AG04450 (cell line): Measurements from ENCODE around the gene KCNK4. TPM values are rescaled to one million over a fixed set of nuclear protein-coding genes. Genes with fewer than 3 reads are reported as not detected.

Source experiments
- CTCF ChIA-PET: fragments of 300-600, 350-600 bp; formaldehyde crosslinking; extraction: SDS; loops from one replicate; lab custom pipeline; 2022; ENCODE audit warnings: antibody characterized with exemption, inconsistent platforms; lab: Charles Lee
- POLR2A ChIA-PET: fragments of 350-600 bp; formaldehyde crosslinking; extraction: SDS; loops from one replicate; lab custom pipeline; 2021; ENCODE audit warnings: antibody characterized with exemption, inconsistent platforms; lab: Yijun Ruan, JAX
- DNase-seq: peaks from one replicate; pipeline ENCODE4 v3.0.0-alpha.2; 2011; ENCODE audit warnings: low read depth, low spot score
- H3K27ac ChIP-seq: one replicate; pipeline ENCODE4 v1.5.1; 2012; ENCODE audit warnings: low read depth, low read length, control low read depth
- H3K27me3 ChIP-seq: one replicate; pipeline ENCODE4 v1.6.0; 2012; ENCODE audit warnings: low read length; ENCODE audit not compliant: control insufficient read depth, insufficient read depth
- H3K4me3 ChIP-seq: 2 replicates; pipeline ENCODE4 v1.5.1; 2011; ENCODE audit warnings: mild to moderate bottlenecking, low read depth, low read length, control low read depth
- H3K9me3 ChIP-seq: 2 replicates; pipeline ENCODE4 v1.5.1; 2012; ENCODE audit warnings: low read length; ENCODE audit not compliant: control insufficient read depth, insufficient read depth
- polyA plus RNA-seq: library from polyadenylated mRNA; depleted of rRNA; stranded (reverse); fragments of >200 nt; gene quantifications from 2 replicates; pipeline ENCODE4 v1.2.3, GENCODE V29; 2011
- TF ChIP-seq, protein P1 (sequence below): IDR thresholded peaks from 2 replicates; pipeline ENCODE4 v1.5.1; 2011; ENCODE audit warnings: low read depth, low read length, control low read depth, inconsistent platforms

KCNK4 gene
- polyA plus RNA-seq, 1 experiment = not detected

DNA sequence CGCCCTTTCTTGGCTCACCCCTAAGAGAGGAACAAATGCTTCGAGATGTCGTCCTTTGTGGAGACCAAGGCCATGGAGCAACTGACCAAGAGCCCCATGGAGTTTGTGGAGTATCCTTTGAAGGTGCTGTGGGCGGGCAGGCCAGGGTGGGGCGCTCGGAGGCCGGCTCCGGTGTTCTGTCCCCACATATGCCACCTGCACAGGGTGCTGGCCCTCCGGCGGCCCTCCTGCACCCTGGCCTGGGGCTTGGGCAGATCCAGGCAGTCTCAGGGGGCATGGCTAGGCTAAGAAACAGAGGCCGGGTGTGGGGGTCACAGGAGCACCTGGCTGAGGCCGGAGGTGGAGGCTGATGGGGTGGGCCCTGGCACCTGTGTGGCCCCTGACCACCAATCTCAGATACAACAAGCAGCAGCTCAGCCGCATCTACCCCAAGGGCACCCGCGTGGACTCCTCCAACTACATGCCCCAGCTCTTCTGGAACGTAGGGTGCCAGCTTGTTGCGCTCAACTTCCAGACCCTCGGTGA lies 29.5 kb upstream of the KCNK4 start:
- TF ChIP-seq, protein P1, sequence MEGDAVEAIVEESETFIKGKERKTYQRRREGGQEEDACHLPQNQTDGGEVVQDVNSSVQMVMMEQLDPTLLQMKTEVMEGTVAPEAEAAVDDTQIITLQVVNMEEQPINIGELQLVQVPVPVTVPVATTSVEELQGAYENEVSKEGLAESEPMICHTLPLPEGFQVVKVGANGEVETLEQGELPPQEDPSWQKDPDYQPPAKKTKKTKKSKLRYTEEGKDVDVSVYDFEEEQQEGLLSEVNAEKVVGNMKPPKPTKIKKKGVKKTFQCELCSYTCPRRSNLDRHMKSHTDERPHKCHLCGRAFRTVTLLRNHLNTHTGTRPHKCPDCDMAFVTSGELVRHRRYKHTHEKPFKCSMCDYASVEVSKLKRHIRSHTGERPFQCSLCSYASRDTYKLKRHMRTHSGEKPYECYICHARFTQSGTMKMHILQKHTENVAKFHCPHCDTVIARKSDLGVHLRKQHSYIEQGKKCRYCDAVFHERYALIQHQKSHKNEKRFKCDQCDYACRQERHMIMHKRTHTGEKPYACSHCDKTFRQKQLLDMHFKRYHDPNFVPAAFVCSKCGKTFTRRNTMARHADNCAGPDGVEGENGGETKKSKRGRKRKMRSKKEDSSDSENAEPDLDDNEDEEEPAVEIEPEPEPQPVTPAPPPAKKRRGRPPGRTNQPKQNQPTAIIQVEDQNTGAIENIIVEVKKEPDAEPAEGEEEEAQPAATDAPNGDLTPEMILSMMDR = no peak
- Histone ChIP-seq H3K9me3 (no peaks in the 10 kb centered on the region; the same call in 1 of the 2 replicates), H3K27ac (no peak overlapping the region), H3K4me3 (no peak overlapping the region), H3K27me3 (no peaks in the 10 kb centered on the region)
- POLR2A ChIA-PET = no interaction called here
- no peak for DNase-seq
- CTCF ChIA-PET = interaction anchor here (1.0 kb wide), 1 partner anchor 11 kb away, joined by 3 read pairs; the partner anchor contains the start of gene PLCB3

DNA sequence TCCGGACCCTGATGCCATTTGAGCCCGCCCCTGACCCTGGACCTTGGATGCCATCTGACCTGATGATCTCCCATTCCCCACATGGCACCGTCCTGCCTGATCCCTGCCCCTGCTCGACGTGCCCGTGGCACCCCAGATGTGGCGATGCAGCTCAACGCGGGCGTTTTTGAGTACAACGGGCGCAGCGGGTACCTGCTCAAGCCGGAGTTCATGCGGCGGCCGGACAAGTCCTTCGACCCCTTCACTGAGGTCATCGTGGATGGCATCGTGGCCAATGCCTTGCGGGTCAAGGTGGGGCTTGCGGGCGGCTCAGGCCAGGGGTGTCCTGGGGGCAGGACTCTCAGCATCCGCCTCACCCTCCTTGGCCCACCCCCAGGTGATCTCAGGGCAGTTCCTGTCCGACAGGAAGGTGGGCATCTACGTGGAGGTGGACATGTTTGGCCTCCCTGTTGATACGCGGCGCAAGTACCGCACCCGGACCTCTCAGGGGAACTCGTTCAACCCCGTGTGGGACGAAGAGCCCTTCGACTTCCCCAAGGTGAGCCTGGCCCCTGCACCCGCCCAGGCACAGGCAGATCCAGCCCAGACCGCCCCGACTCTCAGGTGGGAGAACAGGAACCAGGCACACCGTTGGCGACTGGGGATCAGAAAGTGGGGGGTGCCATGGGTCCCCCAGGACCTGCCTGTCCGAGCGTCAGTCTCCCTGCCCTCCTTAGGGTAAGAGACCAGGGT lies 28.7 kb upstream of the KCNK4 start:
- H3K27ac ChIP-seq = no peak overlapping the region
- CTCF ChIA-PET = interaction anchor here (1.0 to 1.5 kb wide), 2 partner anchors 12 to 42 kb away, joined by 3 to 4 read pairs; partner anchors contain the start of gene PLCB3
- DNase-seq = no peak
- H3K9me3 ChIP-seq = no peaks in the 10 kb centered on the region; the same call in 1 of the 2 replicates
- H3K27me3 ChIP-seq = no peaks in the 10 kb centered on the region
- TF ChIP-seq, protein P1 = no peak
- POLR2A ChIA-PET = interaction anchor here (0.7 kb wide), 1 partner anchor 10 kb away, joined by 8 read pairs; no protein-coding TSS in a partner anchor
- H3K4me3 ChIP-seq = no peak overlapping the region

DNA sequence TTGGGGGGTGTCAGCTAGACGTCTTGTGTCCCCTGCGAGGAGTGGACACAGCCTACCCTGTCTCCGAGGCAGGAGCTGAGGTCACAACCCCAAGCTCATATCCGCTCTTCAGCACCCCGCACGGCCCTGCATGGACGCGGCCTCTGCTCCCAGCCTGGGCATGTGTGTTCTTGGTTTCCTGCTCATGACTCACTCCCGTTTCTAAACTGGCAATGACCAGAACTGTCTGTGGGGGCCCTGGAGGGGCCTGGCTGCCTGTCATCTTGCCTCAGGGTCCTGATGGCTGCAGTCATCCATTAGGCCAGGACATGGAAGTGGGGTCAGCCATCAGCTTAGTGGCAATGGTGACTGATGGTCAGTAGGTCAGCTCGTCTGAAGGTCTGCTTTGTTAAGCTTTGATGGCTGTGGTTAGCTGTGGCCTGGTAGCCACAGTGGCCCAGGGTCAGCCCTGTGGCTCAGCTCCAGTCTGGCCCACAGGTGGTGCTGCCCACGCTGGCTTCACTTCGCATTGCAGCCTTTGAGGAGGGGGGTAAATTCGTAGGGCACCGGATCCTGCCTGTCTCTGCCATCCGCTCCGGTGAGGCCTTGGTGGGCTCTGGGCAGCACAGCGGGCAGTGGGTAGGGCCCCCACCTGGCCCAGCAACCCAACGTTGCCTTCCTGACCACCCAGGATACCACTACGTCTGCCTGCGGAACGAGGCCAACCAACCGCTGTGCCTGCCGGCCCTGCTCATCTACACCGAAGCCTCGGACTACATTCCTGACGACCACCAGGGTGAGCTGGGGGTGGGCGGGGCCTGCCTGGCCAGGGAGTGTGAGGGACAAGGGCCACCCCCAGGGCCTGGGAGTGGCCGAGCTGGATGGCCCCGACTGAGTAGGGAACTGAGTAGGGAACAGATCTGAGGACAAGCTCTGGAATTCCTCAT lies 27.8 kb upstream of the KCNK4 start:
- peak overlapping the region; percentile 2 for H3K27ac ChIP-seq

DNA sequence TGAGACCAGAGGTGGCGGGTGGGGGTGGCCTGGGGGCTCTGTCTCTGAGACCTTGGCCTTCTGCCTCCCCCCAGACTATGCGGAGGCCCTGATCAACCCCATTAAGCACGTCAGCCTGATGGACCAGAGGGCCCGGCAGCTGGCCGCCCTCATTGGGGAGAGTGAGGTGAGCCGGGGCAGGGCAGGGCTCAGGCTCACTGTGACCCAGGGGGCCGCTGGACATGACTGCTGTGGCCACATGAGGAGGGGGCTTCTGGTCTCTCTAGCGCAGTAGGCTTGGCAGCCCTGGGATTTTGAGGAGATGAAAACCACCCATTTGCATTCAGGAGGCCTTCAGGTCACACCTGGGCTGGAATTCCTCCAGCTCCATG lies 27.2 kb upstream of the KCNK4 start:
- no peaks in the 10 kb centered on the region for H3K27me3 ChIP-seq
- H3K9me3 ChIP-seq = no peaks in the 10 kb centered on the region; the same call in 1 of the 2 replicates
- no peak for DNase-seq
- H3K27ac ChIP-seq = no peak overlapping the region
- CTCF ChIA-PET = interaction anchor here (1.5 to 2.5 kb wide), 2 partner anchors 14 to 41 kb away, joined by 4 to 12 read pairs; partner anchors contain the start of gene PLCB3
- no peak overlapping the region for H3K4me3 ChIP-seq
- POLR2A ChIA-PET = interaction anchor here (0.6 to 1.3 kb wide), 2 partner anchors 12 to 31 kb away, joined by 4 to 11 read pairs; no protein-coding TSS in a partner anchor
- TF ChIP-seq, protein P1 = no peak

More for the DNA sequence above, 27.8 kb upstream of the KCNK4 start:
- Histone ChIP-seq H3K4me3 (no peak overlapping the region), H3K9me3 (no peaks in the 10 kb centered on the region; the same call in 1 of the 2 replicates), H3K27me3 (no peaks in the 10 kb centered on the region)
- TF ChIP-seq, protein P1 = no peak
- CTCF ChIA-PET = interaction anchor here (1.5 to 2.5 kb wide), 2 partner anchors 13 to 41 kb away, joined by 4 to 12 read pairs; partner anchors contain the start of gene PLCB3
- DNase-seq = no peak
- POLR2A ChIA-PET = interaction anchor here (0.7 to 1.3 kb wide), 2 partner anchors 11 kb away, joined by 8 to 11 read pairs; no protein-coding TSS in a partner anchor
